HG02610 (cell line): ENCODE data around the gene MADCAM1.

Experiments used
- ATAC-seq: cut with Tn5 transposase; IDR thresholded peaks from one replicate; pipeline ENCODE4 v1.9.1; 2021; ENCODE audit warnings: mild to moderate bottlenecking, moderate library complexity; ENCODE audit not compliant: unreplicated experiment

MADCAM1 gene

GRCh38 chr19:547836-548720 is 51.8 kb downstream of the MADCAM1 start:
- no peak for ATAC-seq

DNA sequence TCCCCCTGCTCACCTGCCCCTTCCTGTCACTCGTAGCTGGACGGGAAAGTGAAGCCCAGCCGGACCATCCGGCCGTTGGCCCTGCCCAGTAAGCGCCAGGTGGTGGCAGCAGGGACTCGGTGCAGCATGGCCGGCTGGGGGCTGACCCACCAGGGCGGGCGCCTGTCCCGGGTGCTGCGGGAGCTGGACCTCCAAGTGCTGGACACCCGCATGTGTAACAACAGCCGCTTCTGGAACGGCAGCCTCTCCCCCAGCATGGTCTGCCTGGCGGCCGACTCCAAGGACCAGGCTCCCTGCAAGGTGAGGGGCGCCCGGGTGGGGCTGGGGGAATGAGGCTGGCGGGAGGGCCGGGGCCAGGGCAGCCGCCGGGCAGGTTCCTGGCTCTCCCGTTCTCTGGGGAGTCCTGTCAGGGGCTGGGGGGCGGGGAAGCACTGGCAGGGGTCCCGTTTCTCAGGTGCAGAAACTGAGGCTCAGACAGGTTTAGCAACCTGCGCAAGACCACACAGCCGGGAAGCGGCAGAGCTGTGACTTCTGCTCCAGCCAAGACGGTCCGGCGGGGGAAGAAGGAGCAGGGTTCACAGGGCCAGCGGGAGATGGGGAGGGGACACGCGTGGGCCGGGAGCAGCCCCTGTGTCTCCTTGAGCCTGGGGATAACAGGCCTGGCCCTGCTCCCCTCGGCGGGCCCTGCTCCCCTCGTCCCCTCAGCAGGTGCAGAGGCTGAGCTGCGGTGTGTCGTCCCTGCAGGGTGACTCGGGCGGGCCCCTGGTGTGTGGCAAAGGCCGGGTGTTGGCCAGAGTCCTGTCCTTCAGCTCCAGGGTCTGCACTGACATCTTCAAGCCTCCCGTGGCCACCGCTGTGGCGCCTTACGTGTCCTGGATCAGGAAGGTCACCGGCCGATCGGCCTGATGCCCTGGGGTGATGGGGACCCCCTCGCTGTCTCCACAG is 52.9 kb downstream of the MADCAM1 start:
- ATAC-seq = no peak

DNA sequence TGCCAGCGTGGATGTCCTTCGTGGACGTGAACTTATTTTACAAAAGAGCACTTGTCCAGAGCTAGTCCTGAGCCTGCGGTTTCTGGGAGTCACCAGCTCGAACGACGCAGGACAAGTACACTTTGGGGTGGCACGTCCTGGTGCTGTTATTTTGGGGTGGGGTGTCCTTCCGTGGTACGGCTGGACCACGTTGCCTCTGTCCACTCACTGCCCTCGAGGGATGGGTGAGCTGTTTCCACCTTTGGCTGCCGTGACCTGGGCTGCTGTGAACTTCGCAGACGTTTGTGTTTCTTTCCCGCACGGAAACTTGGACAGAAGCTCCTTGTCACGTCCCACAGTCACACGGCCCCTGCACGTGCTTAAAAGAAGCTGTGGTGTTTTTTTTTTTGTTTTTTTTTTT is 58.5 kb downstream of the MADCAM1 start:
- no peak for ATAC-seq
